Measurements from ENCODE around the gene ADNP2.

- TF ChIP-seq ZFP3 (CRISPR knock-in tag; IDR thresholded peaks at IDR 0.05) (no peak), CREB5 (CRISPR knock-in tag; IDR thresholded peaks at IDR 0.05; ENCODE audit: low read depth) (no peak), PATZ1 (CRISPR knock-in tag; IDR thresholded peaks at IDR 0.05; ENCODE audit: borderline replicate concordance) (no peak), ZNF8 (CRISPR knock-in tag; IDR thresholded peaks at IDR 0.05) (no peak), SNAI2 (CRISPR knock-in tag; IDR thresholded peaks at IDR 0.05) (no peak), CSRNP3 (CRISPR knock-in tag; IDR thresholded peaks at IDR 0.05) (no peak), ZC3H10 (CRISPR knock-in tag; IDR thresholded peaks at IDR 0.05) (no peak), ARNTL (CRISPR knock-in tag; IDR thresholded peaks at IDR 0.05; ENCODE audit: borderline replicate concordance, low read depth) (no peak), TSHZ2 (CRISPR knock-in tag; IDR thresholded peaks at IDR 0.05) (no peak), ZFP30 (CRISPR knock-in tag; IDR thresholded peaks at IDR 0.05) (no peak)
Observed at GRCh38 chr18:80068571-80069272, 40.3 kb upstream of the ADNP2 start.
